ENCODE measurements around the gene SPOCK1. TPM values are rescaled to one million over a fixed set of nuclear protein-coding genes. Genes with fewer than 3 reads are reported as not detected.
A peak's percentile ranks its signal among the peaks of the same experiment; 100 is the strongest.

The SPOCK1 gene
- total and polyA plus RNA-seq, 7 donors, result 4.2 to 52.7 (median 16.0) TPM

DNA sequence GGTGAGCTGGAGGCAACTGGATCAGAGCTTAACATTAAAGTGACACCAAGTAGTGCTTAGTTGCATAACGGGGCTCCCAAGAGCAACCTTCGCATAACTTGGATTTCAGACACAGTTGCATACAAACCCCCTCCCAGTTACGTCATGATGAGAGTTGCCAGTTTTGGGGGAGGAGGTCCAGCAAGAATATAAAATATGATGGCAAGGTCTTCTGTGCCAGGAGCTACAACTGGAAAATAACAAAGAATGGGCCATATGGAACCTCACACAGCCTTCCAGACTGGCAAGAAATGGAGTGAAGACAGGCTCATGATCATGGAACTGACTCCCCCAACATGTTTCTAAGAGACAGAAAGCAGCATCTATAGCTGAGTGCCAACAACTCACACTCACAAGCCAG is 8.5 kb downstream of the SPOCK1 start:
- WGBS, 3 donors, result 85 to 88% (median 87%) methylated on average over 3 of the region's 3 CpGs
- Histone ChIP-seq H3K36me3 (ENCODE audit: insufficient read depth in 1 of 2, low read depth in 1 of 2) (no peaks in the 10 kb centered on the region), H3K4me1 (no peaks in the 10 kb centered on the region), H3K27ac (no peak overlapping the region), H3K9me3 (no peaks in the 10 kb centered on the region), H3K27me3 (ENCODE audit: insufficient read depth in 3 of 3, low read length in 2 of 3) (no peaks in the 10 kb centered on the region), H3K4me3 (no peak overlapping the region)
- intact Hi-C loops (cut with DNase I), result loop anchor here in 1 of 2 donors (10.0 kb wide), 1 partner anchor 686 kb away; no protein-coding TSS in a partner anchor
- no peak for DNase-seq
- TF ChIP-seq, protein P1, sequence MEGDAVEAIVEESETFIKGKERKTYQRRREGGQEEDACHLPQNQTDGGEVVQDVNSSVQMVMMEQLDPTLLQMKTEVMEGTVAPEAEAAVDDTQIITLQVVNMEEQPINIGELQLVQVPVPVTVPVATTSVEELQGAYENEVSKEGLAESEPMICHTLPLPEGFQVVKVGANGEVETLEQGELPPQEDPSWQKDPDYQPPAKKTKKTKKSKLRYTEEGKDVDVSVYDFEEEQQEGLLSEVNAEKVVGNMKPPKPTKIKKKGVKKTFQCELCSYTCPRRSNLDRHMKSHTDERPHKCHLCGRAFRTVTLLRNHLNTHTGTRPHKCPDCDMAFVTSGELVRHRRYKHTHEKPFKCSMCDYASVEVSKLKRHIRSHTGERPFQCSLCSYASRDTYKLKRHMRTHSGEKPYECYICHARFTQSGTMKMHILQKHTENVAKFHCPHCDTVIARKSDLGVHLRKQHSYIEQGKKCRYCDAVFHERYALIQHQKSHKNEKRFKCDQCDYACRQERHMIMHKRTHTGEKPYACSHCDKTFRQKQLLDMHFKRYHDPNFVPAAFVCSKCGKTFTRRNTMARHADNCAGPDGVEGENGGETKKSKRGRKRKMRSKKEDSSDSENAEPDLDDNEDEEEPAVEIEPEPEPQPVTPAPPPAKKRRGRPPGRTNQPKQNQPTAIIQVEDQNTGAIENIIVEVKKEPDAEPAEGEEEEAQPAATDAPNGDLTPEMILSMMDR (IDR thresholded peaks at IDR 0.05), result no peak
- ATAC-seq, result no peak

DNA sequence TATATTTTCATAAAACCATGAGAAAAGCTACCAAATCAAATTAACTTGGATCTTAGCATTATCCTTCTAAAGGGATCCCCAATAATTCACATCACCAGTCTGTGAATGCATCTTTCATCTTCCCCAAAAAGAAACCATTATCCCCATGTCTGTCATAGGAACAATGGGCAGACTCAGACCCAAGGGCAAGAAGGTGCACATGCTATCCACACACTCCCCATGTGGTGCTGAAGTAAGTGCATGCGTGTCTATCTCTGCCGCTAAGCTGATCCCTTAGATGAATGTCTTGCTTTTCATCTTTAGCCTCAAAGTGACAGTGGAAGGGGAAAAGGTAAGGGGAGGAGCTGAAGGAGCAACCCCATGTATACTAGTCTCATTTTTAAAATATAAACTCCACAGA is 10.2 kb downstream of the SPOCK1 start:
- no peaks in the 10 kb centered on the region for H3K36me3 ChIP-seq (ENCODE audit: insufficient read depth in 1 of 2, low read depth in 1 of 2)
- DNase-seq (no peak), ATAC-seq (no peak)
- TF ChIP-seq, protein P1 (IDR thresholded peaks at IDR 0.05), result no peak
- no peaks in the 10 kb centered on the region for H3K4me1 ChIP-seq
- intact Hi-C loops (cut with DNase I), result no loop called here
- no peak overlapping the region for H3K27ac ChIP-seq
- no peaks in the 10 kb centered on the region for H3K9me3 ChIP-seq
- no peak overlapping the region for H3K4me3 ChIP-seq
- no peaks in the 10 kb centered on the region for H3K27me3 ChIP-seq (ENCODE audit: insufficient read depth in 3 of 3, low read length in 2 of 3)
- WGBS, 3 donors, result 89 to 96% (median 95%) methylated on average over 2 of the region's 2 CpGs

DNA sequence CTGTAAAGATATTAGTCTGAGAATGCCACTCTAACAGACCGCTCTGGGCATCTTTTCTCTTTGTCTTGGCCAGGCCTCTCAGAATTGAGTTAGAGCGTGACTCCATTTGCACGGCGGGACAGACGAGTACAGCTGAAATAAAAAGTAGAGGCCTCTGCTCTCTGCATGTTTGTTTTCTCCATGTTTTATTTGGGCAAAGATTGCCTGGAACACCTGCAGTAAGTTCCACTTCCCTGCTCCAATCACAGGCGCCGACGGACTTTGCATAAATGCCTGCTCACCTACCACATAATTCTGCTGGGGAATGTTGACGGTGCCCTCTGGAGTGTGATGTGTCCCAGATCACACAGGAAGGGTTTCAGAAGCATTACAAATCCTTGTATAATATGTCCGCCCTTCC is 10.6 kb downstream of the SPOCK1 start:
- Histone ChIP-seq H3K36me3 (ENCODE audit: insufficient read depth in 1 of 2, low read depth in 1 of 2) (no peaks in the 10 kb centered on the region), H3K9me3 (no peaks in the 10 kb centered on the region), H3K4me1 (no peaks in the 10 kb centered on the region), H3K27ac (no peak overlapping the region), H3K27me3 (ENCODE audit: insufficient read depth in 3 of 3, low read length in 2 of 3) (no peaks in the 10 kb centered on the region), H3K4me3 (no peak overlapping the region)
- TF ChIP-seq, protein P1 (IDR thresholded peaks at IDR 0.05), result no peak
- 80 to 83% (median 80%) methylated on average over 10 of the region's 10 CpGs for WGBS, 3 donors
- intact Hi-C loops (cut with DNase I), result no loop called here
- no peak for DNase-seq
- ATAC-seq, result no peak

DNA sequence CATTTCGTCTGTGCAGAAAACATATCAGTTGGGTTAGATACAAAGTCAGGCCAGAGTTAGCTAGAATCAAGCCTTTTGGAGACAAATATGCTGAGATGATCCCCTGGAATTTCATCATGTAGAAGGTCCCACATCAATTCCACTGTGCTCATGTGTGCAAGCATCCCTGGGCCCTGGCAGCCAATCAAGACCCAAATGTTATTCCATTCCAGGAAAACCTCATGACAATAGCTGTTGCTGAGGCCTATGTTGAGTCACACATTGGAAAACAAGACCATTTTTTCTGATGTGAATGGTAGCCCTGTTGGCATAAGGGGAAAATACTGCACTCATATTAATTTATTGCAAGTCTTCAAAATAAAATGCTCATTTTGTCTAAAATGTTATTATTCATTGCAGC is 11.5 kb downstream of the SPOCK1 start:
- peak; percentile 54 to 65 for DNase-seq
- TF ChIP-seq, protein P1 (IDR thresholded peaks at IDR 0.05), result no peak

DNA sequence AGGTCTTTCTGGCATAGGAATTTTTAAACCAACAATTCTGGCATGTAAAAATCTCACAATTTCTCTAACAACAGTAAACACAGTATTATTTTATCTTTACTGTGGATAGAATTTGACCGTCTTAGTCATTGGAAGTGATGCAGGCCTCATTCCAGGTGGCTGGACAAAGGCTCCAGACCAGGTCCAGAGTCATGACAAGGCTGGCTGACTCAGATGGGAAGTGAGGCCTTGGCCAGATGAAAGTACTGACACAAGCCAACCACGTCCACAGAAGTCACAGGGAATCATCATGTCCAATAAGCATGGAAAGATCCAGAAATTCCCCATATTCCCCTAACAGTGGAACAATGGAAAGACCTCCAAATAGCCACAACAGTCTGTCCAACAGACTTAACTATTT is 12.4 kb downstream of the SPOCK1 start:
- Histone ChIP-seq H3K4me1 (no peaks in the 10 kb centered on the region), H3K27me3 (ENCODE audit: insufficient read depth in 3 of 3, low read length in 2 of 3) (no peaks in the 10 kb centered on the region), H3K36me3 (ENCODE audit: insufficient read depth in 1 of 2, low read depth in 1 of 2) (no peaks in the 10 kb centered on the region), H3K4me3 (no peak overlapping the region), H3K9me3 (no peaks in the 10 kb centered on the region), H3K27ac (no peak overlapping the region)
- peak in 1 of 2 donors; percentile 53 for DNase-seq
- WGBS, 3 donors, result 42 to 57% (median 55%) methylated on average over 2 of the region's 2 CpGs
- ATAC-seq, result peak; percentile 51 to 85 (median 64)
- intact Hi-C loops (cut with DNase I), result no loop called here
- TF ChIP-seq, protein P1 (IDR thresholded peaks at IDR 0.05), result no peak

More for the DNA sequence above, 11.5 kb downstream of the SPOCK1 start:
- Histone ChIP-seq H3K4me3 (no peak overlapping the region), H3K27me3 (ENCODE audit: insufficient read depth in 3 of 3, low read length in 2 of 3) (no peaks in the 10 kb centered on the region), H3K27ac (no peak overlapping the region), H3K36me3 (ENCODE audit: insufficient read depth in 1 of 2, low read depth in 1 of 2) (no peaks in the 10 kb centered on the region), H3K4me1 (no peaks in the 10 kb centered on the region), H3K9me3 (no peaks in the 10 kb centered on the region)
- intact Hi-C loops (cut with DNase I), result no loop called here
- WGBS, 3 donors, result 68 to 80% (median 72%) methylated on average over 1 of the region's 1 CpG
- ATAC-seq, result peak in 3 of 4 donors; percentile 25 to 40 (median 39)
